GDM1 (cell line): ENCODE results near the gene RERE.

ENCODE experiments used
- DNase-seq: peaks from one replicate; lab custom pipeline; 2025; lab: John Stamatoyannopoulos, UW

RERE gene

DNA sequence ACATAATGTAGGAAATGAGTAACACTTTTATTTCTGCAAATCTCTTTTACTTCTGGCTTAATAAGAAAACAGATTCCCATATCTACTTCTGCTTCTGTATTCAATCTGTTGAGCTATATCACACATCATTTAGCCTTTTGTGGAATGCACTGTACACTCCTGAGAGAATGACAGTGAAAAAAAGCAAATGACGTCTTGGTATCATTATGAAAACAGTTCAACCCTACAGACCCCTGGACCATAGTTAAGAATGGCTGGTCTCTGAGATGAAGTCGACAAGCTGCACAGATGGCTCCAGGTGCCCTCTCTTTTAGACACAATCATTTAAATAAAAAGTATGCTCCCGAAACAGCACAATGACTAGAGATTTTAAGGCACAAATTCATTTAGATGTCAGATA lies 247.0 kb downstream of the RERE start:
- DNase-seq: no peak

DNA sequence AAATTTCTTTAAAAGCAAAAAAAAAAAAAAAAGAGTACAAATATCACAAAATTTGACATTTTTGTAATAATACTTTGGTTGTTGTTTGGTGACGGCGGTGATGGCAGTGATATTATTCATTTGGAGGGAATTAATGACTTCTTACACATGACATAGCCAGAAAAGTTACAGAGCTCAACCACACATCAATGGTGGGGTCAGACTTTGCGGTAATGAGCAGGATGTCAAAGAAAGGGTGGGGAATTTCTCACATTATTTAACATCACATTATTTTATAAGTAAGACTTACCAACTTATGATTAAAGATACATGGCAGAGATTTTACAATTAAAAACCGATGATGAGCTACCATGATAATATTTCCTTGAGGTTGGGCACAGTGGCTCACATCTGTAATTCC lies 248.2 kb downstream of the RERE start:
- no peak for DNase-seq

DNA sequence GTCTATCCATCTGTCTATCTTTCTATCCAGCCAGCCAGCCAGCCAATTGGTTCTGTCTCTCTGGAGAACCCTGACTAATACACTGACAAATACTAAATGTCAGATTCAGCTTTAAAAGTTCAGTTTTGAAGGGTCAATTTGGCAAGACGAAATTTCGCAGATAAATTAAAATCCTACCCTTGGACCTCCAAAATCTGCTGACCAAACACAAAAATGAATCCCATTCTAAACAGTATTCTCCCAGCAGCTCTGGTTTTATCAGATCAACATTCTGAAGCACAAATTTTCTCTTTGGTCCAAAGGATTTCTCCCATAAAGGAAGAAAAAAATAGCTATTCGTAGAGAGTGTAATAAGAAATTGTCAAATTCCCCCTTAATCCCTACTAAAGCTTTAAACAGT lies 248.6 kb downstream of the RERE start:
- no peak for DNase-seq

DNA sequence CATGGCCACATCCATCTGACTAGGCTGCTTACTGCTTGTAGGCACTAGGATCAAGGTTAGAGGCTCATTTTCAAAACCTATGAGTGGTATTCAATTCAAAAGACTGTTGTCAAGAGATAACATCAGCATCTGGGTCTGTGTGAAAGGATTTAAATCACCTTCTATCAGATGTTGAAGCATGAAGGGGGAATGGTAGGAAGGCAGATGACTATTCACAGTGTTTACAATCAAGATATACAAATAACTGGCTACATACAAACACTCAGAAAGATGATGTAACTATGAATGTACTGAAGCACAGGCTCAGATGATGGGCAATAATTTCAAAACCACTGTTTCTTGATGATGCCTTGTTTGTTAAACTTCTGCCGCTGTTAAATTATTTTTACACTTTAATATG lies 250.3 kb downstream of the RERE start:
- DNase-seq: no peak

DNA sequence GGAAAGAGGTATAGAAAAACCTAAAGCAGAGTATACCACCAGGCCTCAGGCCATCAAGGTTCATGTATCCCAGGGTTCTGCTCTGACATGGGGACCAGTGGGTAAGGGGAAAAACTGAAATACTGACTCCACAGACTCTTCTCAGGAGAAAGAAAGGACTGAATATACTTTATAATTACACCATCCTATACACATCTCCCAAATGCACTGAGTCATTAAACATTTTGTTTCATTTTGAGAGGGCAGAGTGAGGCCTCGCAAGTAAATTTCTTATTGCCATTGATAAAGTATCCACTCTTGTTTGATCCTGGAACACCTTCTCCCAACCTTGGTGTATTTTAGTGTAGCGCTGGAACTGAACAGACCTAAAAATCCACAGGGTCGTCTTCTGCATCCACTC lies 251.6 kb downstream of the RERE start:
- no peak for DNase-seq

DNA sequence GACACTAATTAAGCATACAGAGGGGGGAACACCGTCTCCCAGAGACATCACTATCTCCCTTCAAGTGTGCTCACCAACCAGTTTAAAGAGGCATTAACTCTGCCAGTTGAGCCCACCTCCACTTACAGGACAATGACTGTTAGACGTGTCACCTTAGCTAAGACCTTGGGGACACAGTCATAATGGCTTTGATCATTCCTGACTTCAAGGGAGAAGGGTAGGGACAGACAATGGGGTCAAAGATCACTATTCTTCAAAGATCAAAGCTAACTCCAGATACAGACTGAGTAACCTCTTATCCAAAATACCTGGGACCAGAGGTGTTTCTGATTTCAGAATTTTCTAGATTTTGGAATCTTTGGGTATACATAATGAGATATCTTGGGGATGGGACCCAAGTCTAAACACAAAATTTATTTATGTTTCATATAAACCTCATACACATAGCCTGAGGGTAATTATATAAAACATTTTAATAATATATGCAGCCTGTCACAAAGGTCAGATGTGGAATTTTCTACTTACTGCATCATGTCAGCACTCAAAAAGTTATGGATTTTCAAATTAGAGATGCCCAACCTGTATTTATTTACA lies 253.4 kb downstream of the RERE start:
- no peak for DNase-seq

DNA sequence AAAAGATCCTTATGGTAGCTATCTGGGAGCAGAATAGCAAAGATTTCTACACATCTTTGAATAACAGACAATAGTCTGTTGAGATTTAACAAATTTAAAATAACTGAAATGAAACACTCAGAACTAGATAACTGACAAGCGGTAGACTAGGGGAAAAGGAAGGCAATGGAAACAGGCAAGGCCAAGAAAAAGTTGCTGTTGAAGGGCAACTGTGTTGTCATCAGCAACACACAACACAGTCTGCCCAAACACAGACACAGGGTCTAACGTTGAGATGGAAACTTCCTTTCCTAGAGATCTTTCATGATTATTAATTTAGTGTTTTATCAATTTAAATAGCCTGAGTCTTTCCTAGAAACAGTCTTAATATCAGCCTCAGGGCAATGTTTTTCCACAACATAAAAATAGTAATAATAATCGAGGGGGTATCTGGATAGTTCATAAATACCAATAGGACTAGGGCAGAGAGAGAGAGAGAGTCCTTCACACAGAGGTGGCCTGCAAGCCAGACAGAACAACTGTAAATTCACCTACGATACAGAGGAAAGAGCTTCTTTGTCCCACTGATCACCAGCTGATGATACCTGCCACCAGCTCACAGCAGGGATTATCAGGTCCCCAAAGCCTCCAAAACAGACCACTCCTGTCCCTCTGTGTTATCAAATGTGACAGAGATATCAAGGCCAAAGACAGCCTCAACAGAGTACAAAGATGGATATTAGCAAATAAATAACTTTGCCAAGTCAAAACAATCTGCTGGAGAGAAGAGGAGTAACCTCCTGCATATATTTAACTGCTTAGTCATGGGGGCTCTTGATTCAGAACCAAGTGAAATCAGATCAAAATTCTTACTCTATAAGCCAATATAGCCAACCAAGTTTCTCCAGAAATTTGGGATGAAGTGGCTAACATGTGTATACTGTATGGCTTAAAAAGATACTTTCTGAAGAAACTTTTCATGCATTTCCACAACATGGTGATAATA lies 254.3 kb downstream of the RERE start:
- DNase-seq: no peak

DNA sequence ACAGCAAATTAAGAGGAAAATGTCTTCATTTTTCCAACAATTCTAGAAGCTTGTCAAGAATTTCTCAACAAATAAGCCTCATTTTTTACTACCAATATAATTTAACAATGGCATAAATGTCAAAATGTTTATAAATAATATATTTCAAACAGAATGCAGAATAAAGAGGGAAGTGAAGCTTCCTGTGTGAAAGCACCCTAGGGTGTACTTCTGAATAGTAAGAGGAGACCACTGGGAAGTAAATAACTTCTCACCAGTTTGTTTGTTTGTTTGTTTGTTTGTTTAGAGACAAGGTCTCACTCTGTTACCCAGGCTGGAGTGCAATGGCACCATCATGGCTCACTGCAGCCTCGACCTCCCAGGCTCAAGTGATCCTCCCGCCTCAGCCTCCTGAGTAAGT lies 255.2 kb downstream of the RERE start:
- DNase-seq: no peak

DNA sequence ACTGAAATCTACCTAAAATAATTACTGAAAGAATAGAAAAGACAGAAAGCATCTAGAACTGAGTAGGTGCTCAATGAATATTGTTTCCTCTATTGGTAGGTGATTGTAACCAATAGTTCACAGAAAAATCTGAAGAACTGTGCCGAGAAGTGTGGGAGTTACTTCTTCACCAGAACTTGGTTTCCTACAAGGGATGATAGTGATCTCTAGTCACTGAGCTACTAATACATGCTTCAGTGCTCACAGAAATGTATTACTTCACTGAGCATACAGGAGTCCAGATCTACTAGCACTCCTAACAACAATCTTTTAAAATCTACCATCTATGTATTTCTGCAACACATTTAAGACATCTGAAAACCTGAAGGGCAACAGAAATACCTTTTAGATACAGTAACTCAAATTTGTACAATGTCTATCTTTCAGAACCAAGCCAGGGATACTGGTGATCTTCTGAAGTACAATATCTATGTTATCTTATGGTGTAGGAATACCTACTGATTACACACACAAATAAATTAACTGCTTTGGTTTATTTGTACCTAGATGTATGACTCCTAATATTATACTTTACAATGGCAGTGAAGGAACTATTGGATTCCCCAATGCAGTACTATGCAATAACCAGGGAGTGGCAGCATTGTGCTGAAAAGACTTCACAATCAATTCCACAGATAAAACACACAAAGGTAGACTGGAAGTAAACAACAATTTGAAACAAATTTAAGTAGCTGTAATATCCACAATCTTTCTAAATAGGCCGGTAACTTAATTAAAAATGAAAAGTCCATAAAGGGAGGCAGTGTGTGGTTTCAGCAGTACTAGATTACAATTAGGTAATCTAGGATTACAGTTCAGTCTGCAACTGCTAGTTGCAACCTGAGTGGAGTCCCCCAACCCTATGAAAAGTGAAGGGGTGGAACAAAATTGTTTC lies 256.6 kb downstream of the RERE start:
- peak; percentile 18 for DNase-seq

DNA sequence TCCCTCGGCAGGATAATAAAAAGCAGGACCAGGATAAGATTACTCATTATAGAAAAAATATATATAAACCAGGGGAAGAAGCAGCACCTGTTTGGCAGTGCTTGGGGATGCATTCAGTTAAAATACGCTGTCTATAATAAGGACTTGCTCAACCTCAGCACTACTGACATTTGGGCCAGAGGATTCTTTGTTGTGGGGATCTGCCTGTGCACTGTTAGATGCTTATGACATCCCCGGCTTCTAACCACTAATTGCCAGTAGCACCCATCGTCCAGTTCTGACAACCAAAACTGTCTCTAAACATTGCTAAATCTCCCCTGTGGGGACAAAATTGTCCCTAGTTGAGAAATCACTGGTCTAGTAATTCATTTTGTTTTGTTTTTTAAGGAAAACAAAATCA lies 257.4 kb downstream of the RERE start:
- DNase-seq: no peak

DNA sequence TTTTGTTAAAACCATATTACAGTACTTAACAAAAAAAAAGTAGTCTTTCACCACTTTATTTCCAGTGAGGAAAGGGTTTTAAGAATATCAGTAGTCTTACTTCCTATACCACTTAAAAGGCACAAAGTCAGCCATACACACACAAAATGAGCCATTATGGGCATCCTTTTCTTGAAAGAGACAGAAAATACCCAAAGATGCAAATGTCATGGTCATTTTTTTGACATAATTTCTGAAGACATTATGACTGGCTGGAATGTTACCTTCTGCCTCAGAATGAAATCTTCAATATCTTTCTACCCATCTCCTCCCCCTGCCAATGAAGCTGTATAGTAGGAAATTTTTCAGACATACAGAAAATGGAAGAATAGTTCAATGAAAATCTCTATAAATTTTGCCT lies 261.9 kb downstream of the RERE start:
- no peak for DNase-seq

DNA sequence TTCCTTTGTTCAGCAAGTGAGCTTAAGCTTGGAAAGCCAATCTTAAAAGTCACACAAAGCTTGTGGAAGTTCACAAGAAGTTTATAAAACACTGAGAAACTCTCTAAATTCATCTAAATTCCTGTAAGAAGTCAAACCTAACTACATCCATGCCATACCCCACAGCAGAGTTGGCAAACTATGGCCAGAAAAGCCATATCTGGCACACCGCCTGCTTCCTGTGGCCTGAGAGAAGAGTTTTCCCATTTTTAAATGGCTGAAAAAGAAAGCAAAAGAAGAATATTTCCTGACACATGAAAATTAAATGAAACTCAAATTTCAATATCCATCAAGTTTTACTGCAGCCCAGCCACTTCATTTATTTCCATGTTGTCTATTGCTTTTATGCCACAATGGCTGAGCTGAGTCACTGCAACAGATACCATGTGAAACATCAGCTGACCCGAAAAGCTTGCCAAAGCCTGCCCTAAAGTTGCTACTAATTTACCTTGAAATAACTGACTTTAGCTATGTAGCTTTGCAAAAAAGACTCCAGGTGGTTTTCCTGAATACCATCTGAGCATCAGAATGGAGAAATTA lies 262.4 kb downstream of the RERE start:
- no peak for DNase-seq

DNA sequence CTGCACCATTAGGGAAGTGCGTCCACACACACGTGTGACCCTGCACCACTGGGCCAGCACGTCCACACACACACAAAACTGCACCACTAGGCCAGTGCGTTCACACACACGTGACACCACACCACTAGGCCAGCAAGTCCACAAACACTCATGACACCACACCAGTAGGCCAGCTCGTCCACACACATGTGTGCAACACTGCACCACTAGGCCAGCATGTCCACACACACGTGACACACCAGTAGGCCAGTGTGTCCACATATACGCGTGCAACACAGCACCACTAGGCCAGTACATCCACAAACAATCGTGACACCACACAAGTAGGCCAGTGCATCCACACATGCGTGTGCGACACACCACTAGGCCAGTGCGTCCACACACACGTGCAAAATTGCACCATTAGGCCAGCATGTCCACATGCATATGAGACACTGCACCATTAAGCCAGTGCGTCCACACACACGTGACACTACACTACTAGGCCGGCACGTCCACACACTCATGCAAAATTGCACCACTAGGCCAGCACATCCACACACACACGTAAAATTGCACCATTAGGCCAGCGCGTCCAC lies 264.5 kb downstream of the RERE start:
- DNase-seq: no peak

DNA sequence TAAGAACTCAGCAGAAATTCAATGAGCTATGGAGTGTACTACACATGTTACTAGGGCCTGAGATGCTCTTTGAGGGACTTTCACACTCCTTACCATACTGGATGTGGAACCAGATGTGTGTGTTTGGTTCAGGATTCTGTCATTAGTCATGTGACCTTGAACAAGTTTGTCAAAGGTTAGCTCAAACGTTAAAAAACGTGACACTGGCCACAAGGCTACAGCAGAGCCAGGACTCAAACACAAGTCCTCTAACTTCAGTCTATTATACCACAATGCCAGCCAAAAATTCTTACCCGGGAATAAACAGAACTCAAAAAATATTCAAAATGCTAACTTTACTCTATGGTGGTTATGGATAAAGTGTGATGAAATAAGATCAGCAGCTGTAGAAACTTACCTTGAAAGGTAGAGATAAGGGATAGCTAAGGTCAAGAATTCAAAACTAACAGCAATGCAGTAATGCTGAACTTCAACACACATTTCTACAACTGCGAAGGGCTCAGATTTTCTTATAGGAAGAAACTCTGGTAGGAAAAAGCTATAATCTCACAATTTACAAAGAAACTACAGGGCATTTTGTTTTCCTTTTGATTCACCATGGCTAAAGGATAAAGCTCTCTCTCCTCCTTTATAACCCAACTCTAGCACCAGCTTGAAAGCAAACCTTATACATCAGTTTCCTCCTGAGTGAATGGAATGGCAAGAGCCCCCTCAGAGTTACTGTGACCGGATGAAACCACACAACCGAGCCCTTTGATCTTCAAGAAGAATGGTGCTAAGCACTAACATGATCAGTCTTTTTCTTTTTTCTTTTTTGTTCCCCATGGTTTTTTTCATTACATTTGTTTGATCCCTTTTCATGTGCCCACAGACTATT lies 265.6 kb downstream of the RERE start:
- no peak for DNase-seq

DNA sequence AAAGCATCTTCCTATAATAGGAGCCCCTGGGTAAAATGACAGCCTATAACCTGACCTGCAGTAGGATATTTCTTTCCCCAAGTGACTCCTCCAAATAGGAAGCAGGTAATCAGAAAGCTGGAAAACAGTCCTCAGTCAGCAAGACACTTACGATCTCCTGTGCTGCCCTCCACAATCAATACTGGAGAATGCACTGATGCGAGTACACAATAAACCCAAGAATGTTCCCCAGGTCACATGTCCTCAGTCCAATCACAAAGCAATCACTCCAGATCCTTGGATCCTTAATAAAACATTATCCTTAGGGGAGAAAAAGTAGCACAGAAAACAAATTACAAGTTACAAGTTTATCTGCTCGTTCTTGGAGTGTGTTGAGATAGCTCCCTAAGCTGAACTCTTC lies 266.4 kb downstream of the RERE start:
- no peak for DNase-seq

DNA sequence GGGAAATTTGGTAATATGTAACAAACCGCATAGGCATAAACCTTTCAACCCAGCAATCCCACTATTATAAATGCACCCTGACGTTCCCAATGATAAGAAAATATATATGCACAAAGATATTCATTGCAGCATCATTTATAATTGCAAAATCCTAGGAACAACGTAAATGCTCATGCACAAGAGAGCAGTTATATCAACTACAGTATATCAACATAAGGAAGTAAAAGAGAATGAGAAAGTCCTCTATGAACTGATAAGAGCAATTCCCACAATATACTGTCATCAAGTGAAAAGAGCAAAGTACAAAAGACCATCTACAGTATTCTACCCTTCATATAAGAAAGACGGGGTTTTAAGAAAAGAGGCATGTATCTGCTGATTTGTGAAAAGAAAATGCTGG lies 269.6 kb downstream of the RERE start:
- DNase-seq: no peak

DNA sequence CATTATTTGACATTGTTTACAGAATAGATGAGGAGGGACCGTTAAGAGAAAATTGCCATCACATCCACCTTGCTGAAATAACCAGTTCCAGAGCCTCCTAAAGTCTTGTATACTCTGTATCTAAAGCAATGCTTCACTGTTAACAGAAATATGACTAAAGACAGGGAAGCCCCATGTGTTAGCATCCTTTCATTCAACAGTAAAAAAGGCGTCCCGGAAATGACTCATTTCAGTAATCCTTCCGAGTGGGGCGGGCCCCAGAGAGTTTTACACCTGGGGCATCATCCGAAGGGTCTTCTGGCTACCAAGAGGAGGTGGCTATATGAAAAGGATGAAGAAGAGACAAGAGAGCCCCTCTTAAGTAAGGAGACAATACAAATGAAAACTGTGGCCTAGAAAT lies 272.4 kb downstream of the RERE start:
- no peak for DNase-seq

DNA sequence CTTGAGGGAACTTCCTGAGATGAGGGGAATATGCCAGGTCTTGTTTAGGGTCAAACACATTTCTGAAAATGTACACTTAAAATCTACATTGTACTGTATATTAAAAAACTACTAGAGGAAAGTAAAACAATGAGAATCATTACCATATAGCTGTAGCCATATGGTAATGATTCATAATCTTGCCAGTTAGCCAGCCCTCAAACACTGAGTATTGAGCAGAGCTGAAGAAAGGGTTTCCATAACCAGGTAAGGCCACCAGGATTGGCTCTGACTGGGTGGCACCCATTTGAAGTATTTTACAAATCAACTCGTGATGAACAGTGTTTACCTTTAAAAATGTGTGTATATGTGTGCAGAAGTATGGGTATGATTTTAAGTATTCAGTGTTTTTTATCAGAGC lies 272.8 kb downstream of the RERE start:
- no peak for DNase-seq

DNA sequence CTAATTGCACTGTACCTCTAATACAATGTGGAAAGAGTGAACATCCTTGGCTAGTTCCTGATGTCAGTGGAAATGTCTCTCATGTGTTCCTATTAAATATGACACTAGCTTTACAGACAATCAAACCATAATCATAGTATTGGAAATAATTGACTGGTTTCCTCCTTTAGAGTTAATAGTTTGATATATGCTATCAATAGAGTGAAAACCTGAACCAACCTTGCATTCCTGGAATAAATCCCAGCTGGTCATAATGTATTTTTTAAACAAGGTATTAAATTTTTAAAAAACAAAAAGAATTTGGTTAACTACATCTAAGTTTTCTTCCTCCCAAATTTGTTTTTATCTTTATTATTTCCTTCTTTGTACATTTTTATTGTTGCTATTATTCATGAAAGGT lies 273.5 kb downstream of the RERE start:
- no peak for DNase-seq

DNA sequence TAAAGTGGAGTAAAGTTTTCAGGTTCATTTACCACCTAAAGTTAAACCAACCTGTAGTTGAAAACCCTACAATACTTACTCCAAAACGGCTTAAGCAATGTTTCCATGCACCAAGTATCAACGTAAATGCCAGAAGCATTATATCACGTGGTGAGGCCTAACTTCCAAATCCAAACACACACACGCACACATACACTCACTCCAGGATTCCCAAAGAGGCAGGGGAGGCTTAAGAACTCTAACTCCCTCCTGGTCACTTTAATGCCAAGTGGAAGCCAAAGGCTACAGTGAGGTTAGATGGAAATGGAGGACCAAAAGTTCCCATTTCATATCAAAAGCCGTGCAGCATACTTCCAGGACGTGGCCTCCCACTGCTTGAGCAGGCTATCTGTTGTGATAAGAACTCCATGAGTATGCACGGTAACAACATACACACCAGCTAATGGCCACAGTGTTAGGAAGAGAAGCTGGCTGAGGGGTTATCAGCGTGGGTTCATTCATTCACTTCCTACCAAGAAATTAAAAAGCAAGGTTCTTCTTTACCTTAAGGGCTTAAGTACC lies 275.4 kb downstream of the RERE start:
- DNase-seq: no peak

DNA sequence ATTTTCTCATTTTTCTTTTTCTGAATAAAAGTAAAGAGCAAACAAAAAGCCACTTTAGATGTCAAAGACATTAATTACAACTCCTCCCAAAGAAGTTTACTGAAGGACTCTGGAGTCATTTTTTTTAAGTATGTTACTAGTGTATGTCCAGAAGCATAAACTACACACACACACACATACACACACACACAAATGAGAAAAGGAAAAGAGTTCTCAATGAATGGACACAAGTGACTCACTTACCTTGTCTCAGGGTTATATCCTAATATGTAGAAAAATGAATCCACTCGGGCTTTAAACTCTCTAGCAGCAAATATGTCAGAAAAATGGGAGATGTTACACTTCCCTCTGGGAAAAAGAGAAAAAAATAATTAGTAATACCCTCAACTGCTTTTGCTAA lies 276.5 kb downstream of the RERE start:
- DNase-seq: no peak
